Endothelial cell (in vitro differentiated cells): ENCODE data around the gene CFAP73. TPM values are rescaled to one million over a fixed set of nuclear protein-coding genes. Genes with fewer than 3 reads are reported as not detected.

Experiments
- DNase-seq: peaks from one replicate; pipeline ENCODE4 v3.0.0; 2021; ENCODE audit warnings: low spot score
- H3K27ac Mint-ChIP-seq: one replicate; pipeline ENCODE4 v1.8.0; 2021; ENCODE audit warnings: mixed read lengths, inconsistent platforms; ENCODE audit not compliant: unreplicated experiment
- H3K27me3 Mint-ChIP-seq: one replicate; pipeline ENCODE4 v1.8.0; 2021; ENCODE audit warnings: mild to moderate bottlenecking, moderate library complexity, mixed read lengths, inconsistent platforms; ENCODE audit not compliant: unreplicated experiment
- H3K36me3 Mint-ChIP-seq: one replicate; pipeline ENCODE4 v1.8.0; 2021; ENCODE audit warnings: mild to moderate bottlenecking, low read depth, mixed read lengths, inconsistent platforms; ENCODE audit not compliant: unreplicated experiment
- H3K4me1 Mint-ChIP-seq: one replicate; pipeline ENCODE4 v1.8.0; 2021; ENCODE audit warnings: mild to moderate bottlenecking, mixed read lengths, inconsistent platforms; ENCODE audit not compliant: unreplicated experiment
- H3K4me3 Mint-ChIP-seq: one replicate; pipeline ENCODE4 v1.8.0; 2021; ENCODE audit warnings: mild to moderate bottlenecking, mixed read lengths, inconsistent platforms; ENCODE audit not compliant: unreplicated experiment
- H3K9me3 Mint-ChIP-seq: one replicate; pipeline ENCODE4 v1.8.0; 2021; ENCODE audit warnings: mixed read lengths, inconsistent platforms; ENCODE audit not compliant: unreplicated experiment
- total RNA-seq: library from RNA; stranded (reverse); fragmentation: NEBNext Ultra II Directional; extraction: Animal tissue kit (Norgen Biotek cat#: 25700); gene quantifications from one replicate; pipeline ENCODE4 v1.2.1, GENCODE V29; 2021; ENCODE audit not compliant: unreplicated experiment
- TF ChIP-seq, protein P1 (sequence below): fragments of 200-600 bp; sonication (generic); IDR thresholded peaks from one replicate; pipeline ENCODE4 v1.5.0; 2021; ENCODE audit warnings: antibody characterized with exemption; ENCODE audit not compliant: unreplicated experiment

Gene CFAP73
- total RNA-seq, 1 donor from 2014 or later = not detected

DNA sequence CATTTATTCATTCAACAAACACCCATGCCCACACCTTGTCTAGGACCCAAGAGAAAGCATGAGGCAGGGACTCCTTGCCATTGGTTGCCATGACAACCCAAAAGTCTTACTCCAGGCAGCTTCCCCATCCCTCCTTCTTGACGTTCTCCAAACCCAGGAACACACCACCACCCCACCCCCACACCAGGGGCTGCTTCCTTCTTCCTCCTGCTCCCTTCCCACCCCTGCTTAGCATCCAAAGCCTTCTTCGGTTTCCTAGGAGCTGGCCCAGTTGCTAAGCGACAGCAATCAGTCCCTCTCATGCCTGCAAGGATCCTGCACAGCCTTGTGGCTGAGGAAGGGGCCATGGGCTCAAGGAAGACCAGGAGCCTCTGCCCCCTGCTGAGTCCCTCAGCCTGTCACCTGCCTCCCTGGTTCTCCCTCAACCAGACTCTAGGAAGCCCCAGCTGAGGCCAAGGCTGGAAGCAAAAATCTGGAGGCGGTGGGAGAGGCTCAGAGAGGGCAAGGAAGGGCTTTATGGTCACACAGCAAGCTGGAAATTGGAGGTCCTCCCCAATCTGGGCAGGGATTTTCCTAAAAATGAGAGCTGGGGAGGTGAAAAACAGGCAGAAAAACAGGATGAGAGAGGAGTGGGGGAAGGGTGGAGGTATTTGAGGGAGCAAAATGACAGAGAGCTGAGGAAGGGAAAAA, 29.4 kb upstream of the CFAP73 start:
- TF ChIP-seq, protein P1, sequence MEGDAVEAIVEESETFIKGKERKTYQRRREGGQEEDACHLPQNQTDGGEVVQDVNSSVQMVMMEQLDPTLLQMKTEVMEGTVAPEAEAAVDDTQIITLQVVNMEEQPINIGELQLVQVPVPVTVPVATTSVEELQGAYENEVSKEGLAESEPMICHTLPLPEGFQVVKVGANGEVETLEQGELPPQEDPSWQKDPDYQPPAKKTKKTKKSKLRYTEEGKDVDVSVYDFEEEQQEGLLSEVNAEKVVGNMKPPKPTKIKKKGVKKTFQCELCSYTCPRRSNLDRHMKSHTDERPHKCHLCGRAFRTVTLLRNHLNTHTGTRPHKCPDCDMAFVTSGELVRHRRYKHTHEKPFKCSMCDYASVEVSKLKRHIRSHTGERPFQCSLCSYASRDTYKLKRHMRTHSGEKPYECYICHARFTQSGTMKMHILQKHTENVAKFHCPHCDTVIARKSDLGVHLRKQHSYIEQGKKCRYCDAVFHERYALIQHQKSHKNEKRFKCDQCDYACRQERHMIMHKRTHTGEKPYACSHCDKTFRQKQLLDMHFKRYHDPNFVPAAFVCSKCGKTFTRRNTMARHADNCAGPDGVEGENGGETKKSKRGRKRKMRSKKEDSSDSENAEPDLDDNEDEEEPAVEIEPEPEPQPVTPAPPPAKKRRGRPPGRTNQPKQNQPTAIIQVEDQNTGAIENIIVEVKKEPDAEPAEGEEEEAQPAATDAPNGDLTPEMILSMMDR = no peak
- H3K4me3 Mint-ChIP-seq = no peak overlapping the region
- H3K36me3 Mint-ChIP-seq = no peaks in the 10 kb centered on the region
- peaks cover 1% of the 10 kb centered on the region for H3K27me3 Mint-ChIP-seq
- peak; percentile 22 for DNase-seq
- no peaks in the 10 kb centered on the region for H3K4me1 Mint-ChIP-seq
- H3K27ac Mint-ChIP-seq = no peak overlapping the region
- H3K9me3 Mint-ChIP-seq = no peaks in the 10 kb centered on the region

DNA sequence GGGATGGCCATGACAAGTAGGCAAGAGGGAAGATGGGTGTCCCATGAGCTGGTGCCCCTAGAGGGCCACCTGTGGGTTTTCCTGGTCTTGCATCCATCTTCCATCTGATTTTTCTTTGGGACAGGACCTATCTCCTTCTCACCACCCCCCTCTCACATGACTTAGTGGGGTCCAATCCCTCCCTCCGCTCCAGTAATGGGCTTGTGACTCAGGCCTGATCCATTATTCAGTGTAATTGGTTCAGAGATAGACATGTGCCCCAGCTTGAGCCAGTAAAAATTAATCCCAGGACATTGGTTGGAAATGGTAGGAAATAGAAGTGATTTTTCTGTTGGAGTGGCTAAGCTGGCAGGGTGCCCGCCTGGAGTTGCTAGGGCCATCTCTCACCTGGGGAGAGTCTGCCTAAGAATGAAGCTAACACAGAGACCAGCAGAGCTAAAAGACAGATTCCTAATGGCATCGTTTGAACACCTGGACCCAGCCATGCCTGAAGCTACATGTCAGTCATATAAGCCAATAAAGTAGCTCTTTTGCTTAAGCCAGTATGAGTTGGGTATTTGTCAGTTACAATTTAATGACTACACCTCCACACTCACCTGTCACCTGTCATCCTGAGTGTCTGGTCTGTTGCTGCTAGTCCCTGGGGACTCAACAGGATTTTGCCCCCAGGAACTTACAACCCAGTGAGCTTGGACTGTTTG, 28.7 kb upstream of the CFAP73 start:
- TF ChIP-seq, protein P1 = no peak
- no peaks in the 10 kb centered on the region for H3K36me3 Mint-ChIP-seq
- H3K27ac Mint-ChIP-seq = no peak overlapping the region
- no peak overlapping the region for H3K4me3 Mint-ChIP-seq
- no peaks in the 10 kb centered on the region for H3K4me1 Mint-ChIP-seq
- H3K9me3 Mint-ChIP-seq = no peaks in the 10 kb centered on the region
- DNase-seq = no peak
- H3K27me3 Mint-ChIP-seq = peaks cover 1% of the 10 kb centered on the region

DNA sequence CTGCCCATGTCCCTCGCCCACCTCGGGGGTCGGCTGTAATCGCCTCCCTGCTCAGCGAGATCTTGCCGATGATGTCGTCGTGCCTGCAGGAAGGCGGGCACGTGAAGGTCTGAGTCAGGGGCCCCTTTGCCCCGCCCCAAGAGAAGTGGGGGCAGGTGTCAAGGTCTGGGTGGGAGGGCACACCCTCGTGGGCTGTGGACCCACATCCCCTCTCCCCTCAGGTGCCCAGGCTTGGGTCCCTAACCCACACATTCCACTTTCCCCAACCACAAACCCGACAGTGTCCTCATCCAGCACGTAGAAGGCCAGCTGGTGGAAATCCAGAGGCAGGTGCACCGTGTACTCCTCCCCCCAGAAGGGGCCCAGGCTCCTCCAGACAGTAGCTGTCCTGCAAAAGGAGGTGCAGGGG, 21.7 kb upstream of the CFAP73 start:
- no peaks in the 10 kb centered on the region for H3K4me1 Mint-ChIP-seq
- no peak for DNase-seq
- no peak overlapping the region for H3K27ac Mint-ChIP-seq
- TF ChIP-seq, protein P1 = no peak
- no peaks in the 10 kb centered on the region for H3K36me3 Mint-ChIP-seq
- H3K27me3 Mint-ChIP-seq = peaks cover 9% of the 10 kb centered on the region
- H3K9me3 Mint-ChIP-seq = no peaks in the 10 kb centered on the region
- no peak overlapping the region for H3K4me3 Mint-ChIP-seq

DNA sequence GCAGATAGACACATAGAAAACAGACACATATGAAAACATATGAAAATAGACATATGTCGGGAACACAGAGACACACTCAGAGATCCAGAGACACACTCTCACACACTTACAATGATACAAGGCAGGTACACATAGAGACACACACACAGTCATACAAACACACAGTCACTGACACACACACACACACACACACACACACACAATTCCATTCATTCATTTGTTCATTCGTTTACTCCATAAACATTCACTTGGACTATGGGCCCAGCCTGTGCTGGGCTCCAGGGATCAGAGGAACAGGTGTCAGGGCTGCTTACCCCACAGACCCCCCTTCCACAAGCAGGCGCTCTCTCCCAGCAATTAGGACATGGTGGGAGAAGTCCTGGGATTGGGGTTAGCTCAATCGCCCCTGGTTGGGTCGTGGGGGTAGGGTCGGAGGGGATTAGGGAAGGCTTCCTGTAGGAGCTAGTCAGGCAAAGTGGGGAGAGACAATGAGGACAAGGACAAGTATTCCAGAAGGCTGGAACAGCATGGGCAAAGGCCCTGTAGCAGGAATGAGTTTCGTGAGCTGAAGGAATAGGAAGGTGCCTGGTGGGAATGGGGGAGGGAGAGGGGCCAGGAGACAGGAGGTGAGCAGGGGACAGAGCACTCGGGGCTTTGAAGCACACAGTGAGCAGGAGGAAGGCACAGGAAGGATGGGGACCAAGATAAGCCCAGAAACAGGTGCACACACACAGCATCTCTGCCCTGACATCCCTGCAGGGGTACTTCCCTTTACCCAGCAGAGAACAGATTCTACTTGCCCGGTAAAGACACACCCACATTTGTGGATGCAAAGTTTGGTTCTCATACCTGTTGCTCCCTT, 20.5 kb upstream of the CFAP73 start:
- TF ChIP-seq, protein P1 = no peak
- peaks cover 11% of the 10 kb centered on the region for H3K27me3 Mint-ChIP-seq

More for the DNA sequence above, 20.5 kb upstream of the CFAP73 start:
- Mint-ChIP-seq H3K36me3 (no peaks in the 10 kb centered on the region), H3K4me3 (no peak overlapping the region), H3K4me1 (no peaks in the 10 kb centered on the region), H3K27ac (no peak overlapping the region), H3K9me3 (no peaks in the 10 kb centered on the region)
- DNase-seq = no peak
